IMR-90 (cell line): ENCODE results near the gene CD300H. TPM values are rescaled to one million over a fixed set of nuclear protein-coding genes. Genes with fewer than 3 reads are reported as not detected.

Experiments used
- ATAC-seq: fragments of 200-7000 bp; cut with Tn5 transposase; 2 replicates; pipeline ENCODE4 v1.9.1; 2020; ENCODE audit warnings: low read depth, mild to moderate bottlenecking, moderate library complexity
- BruUV-seq: library from RNA; stranded (reverse); fragments of 400-500 nt; replicated peaks from 2 replicates; lab custom pipeline; 2021; lab: Mats Ljungman, UMichigan
- CTCF ChIA-PET: fragments of 300-600 bp; formaldehyde crosslinking; extraction: SDS; loops from one replicate; lab custom pipeline; 2021; ENCODE audit warnings: antibody characterized with exemption; lab: Yijun Ruan, JAX
- POLR2A ChIA-PET: fragments of 300-600 bp; sonication (Branson Sonifier 250); formaldehyde crosslinking; loops from one replicate; lab custom pipeline; 2022; ENCODE audit warnings: antibody characterized with exemption; ENCODE audit not compliant: unreplicated experiment; lab: Charles Lee
- DNase-seq: peaks from one replicate; pipeline ENCODE4 v3.0.0; 2013
- H2AFZ ChIP-seq: replicated peaks from 2 replicates; pipeline ENCODE3; 2013; ENCODE audit warnings: low read length, mild to moderate bottlenecking; ENCODE audit not compliant: poor library complexity
- H2AK5ac ChIP-seq: 2 replicates; pipeline ENCODE4 v1.6.1; 2013; ENCODE audit warnings: low read depth, low read length, inconsistent platforms
- H2AK9ac ChIP-seq: replicated peaks from 2 replicates; pipeline ENCODE3; 2013; ENCODE audit warnings: mild to moderate bottlenecking, low read depth, low read length, moderate library complexity; ENCODE audit not compliant: poor library complexity
- H2BK120ac ChIP-seq: 2 replicates; pipeline ENCODE4 v1.6.1; 2013; ENCODE audit warnings: low read depth, low read length, inconsistent platforms
- H2BK15ac ChIP-seq: 3 replicates; pipeline ENCODE4 v1.6.1; 2013; ENCODE audit warnings: low read depth, low read length, inconsistent platforms
- H2BK20ac ChIP-seq: 2 replicates; pipeline ENCODE4 v1.6.1; 2013; ENCODE audit warnings: low read depth, mild to moderate bottlenecking, inconsistent platforms, low read length, moderate library complexity
- H2BK5ac ChIP-seq: 2 replicates; pipeline ENCODE4 v1.6.1; 2013; ENCODE audit warnings: mild to moderate bottlenecking, low read depth, low read length, inconsistent platforms; ENCODE audit not compliant: poor library complexity, severe bottlenecking
- H3K14ac ChIP-seq: replicated peaks from 2 replicates; pipeline ENCODE4 v1.6.1; 2013; ENCODE audit warnings: low read depth, low read length, inconsistent platforms
- H3K18ac ChIP-seq: 2 replicates; pipeline ENCODE4 v1.6.1; 2013; ENCODE audit warnings: low read depth, low read length, control low read depth
- H3K23ac ChIP-seq: 2 replicates; pipeline ENCODE4 v1.6.1; 2013; ENCODE audit warnings: low read depth, low read length, inconsistent platforms
- H3K27ac ChIP-seq: 2 replicates; pipeline ENCODE4 v1.5.1; 2013; ENCODE audit warnings: mild to moderate bottlenecking, control low read depth, low read length; ENCODE audit not compliant: insufficient read depth
- H3K27me3 ChIP-seq: 2 replicates; pipeline ENCODE4 v1.6.1; 2013; ENCODE audit warnings: low read length; ENCODE audit not compliant: control insufficient read depth, insufficient read depth
- H3K36me3 ChIP-seq: 2 replicates; pipeline ENCODE4 v1.6.1; 2013; ENCODE audit warnings: low read length, mixed read lengths; ENCODE audit not compliant: control insufficient read depth, insufficient read depth
- H3K4ac ChIP-seq: 2 replicates; pipeline ENCODE4 v1.6.1; 2013; ENCODE audit warnings: low read depth, low read length, inconsistent platforms
- H3K4me1 ChIP-seq: 2 replicates; pipeline ENCODE4 v1.6.1; 2013; ENCODE audit warnings: low read length, mixed read lengths; ENCODE audit not compliant: control insufficient read depth, insufficient read depth
- H3K4me2 ChIP-seq: 2 replicates; pipeline ENCODE4 v1.6.1; 2013; ENCODE audit warnings: low read depth, mild to moderate bottlenecking, control low read depth, low read length, moderate library complexity
- H3K4me3 ChIP-seq: 2 replicates; pipeline ENCODE4 v1.5.1; 2013; ENCODE audit warnings: low read depth, mild to moderate bottlenecking, control low read depth, low read length, moderate library complexity; ENCODE audit not compliant: insufficient read depth
- H3K56ac ChIP-seq: 2 replicates; pipeline ENCODE4 v1.6.1; 2013; ENCODE audit warnings: low read length, inconsistent platforms; ENCODE audit not compliant: insufficient read depth; ENCODE audit errors: extremely low read depth
- H3K79me1 ChIP-seq, 2 experiments: 2 replicates each; pipeline ENCODE4 v1.6.1; 2013; ENCODE audit warnings: low read length in 2 of 2, inconsistent platforms in 1 of 2, low read depth in 1 of 2
- H3K9ac ChIP-seq: 2 replicates; pipeline ENCODE4 v1.6.1; 2013; ENCODE audit warnings: low read depth, low read length, control low read depth
- H3K9me1 ChIP-seq: 2 replicates; pipeline ENCODE4 v1.6.1; 2013; ENCODE audit warnings: low read length, inconsistent platforms; ENCODE audit not compliant: insufficient read depth
- H3K9me3 ChIP-seq: 2 replicates; pipeline ENCODE4 v1.6.1; 2013; ENCODE audit warnings: low read length; ENCODE audit not compliant: control insufficient read depth, insufficient read depth
- H4K20me1 ChIP-seq: 2 replicates; pipeline ENCODE4 v1.6.1; 2013; ENCODE audit warnings: low read length, inconsistent platforms; ENCODE audit not compliant: insufficient read depth
- H4K5ac ChIP-seq: 2 replicates; pipeline ENCODE4 v1.6.1; 2013; ENCODE audit warnings: mild to moderate bottlenecking, low read depth, low read length, control low read depth
- H4K8ac ChIP-seq, 2 experiments: 2 replicates each; pipeline ENCODE4 v1.6.1; 2013; ENCODE audit warnings: low read depth in 2 of 2, low read length in 2 of 2, control low read depth in 1 of 2, inconsistent platforms in 1 of 2
- H4K91ac ChIP-seq: 2 replicates; pipeline ENCODE4 v1.6.1; 2013; ENCODE audit warnings: low read depth, low read length, inconsistent platforms; ENCODE audit not compliant: insufficient read depth
- BHLHE40 ChIP-seq: fragments of 150-350 bp; IDR thresholded peaks from 2 replicates; pipeline ENCODE4 v1.6.1; 2016; ENCODE audit warnings: mild to moderate bottlenecking, low read depth, low read length
- CEBPB ChIP-seq: IDR thresholded peaks from 2 replicates; pipeline ENCODE4 v1.6.1; 2012; ENCODE audit warnings: low read depth, low read length, improper control_type of control experiment
- CHD1 ChIP-seq: IDR thresholded peaks from 2 replicates; pipeline ENCODE4 v1.6.1; 2012; ENCODE audit warnings: low read depth, low read length, improper control_type of control experiment
- CTCF ChIP-seq: conservative IDR thresholded peaks from 2 replicates; pipeline ENCODE4 v1.5.1; 2012; ENCODE audit warnings: mild to moderate bottlenecking, low read depth, low read length, improper control_type of control experiment
- ELK1 ChIP-seq: fragments of 150-350 bp; IDR thresholded peaks from 2 replicates; pipeline ENCODE4 v1.6.1; 2016; ENCODE audit warnings: low read depth, mild to moderate bottlenecking, low read length, moderate library complexity, borderline replicate concordance
- FOS ChIP-seq: fragments of 150-350 bp; IDR thresholded peaks from 2 replicates; pipeline ENCODE4 v1.6.1; 2016; ENCODE audit warnings: low read depth, low read length
- MAZ ChIP-seq: IDR thresholded peaks from 2 replicates; pipeline ENCODE4 v1.6.1; 2012; ENCODE audit warnings: low read depth, mild to moderate bottlenecking, low read length, improper control_type of control experiment, moderate library complexity, borderline replicate concordance
- NFE2L2 ChIP-seq: fragments of 150-350 bp; IDR thresholded peaks from 2 replicates; pipeline ENCODE4 v1.6.1; 2016; ENCODE audit warnings: low read depth, mild to moderate bottlenecking, low read length
- POLR2A ChIP-seq: IDR thresholded peaks from 2 replicates; pipeline ENCODE4 v1.6.1; 2012; ENCODE audit warnings: mild to moderate bottlenecking, low read depth, low read length
- RCOR1 ChIP-seq: IDR thresholded peaks from 2 replicates; pipeline ENCODE4 v1.6.1; 2012; ENCODE audit warnings: mild to moderate bottlenecking, low read length, improper control_type of control experiment; ENCODE audit not compliant: insufficient replicate concordance
- RFX5 ChIP-seq: IDR thresholded peaks from 2 replicates; pipeline ENCODE4 v1.8.0; 2012; ENCODE audit warnings: low read depth, mild to moderate bottlenecking, low read length, moderate library complexity
- WGBS, 2 experiments: methylation state at CpG; one replicate each; pipeline versions ENCODE4 v1.1.5 to v1.1.7; 2013; ENCODE audit warnings: missing lambda C conversion rate in 2 of 2; ENCODE audit not compliant: insufficient read length in 1 of 2; ENCODE audit errors: extremely low coverage in 2 of 2; 5-methylcytosine and 5-hydroxymethylcytosine counted together
- dilution Hi-C: fragments of 300-500 bp; cut with HindIII; formaldehyde crosslinking; loops from one replicate; pipeline ENCODE4 v1.14.3; 2018; ENCODE audit warnings: low sequenced_read_pairs; ENCODE audit not compliant: unreplicated experiment
- in situ Hi-C: fragments of 300-500 bp; cut with MboI; formaldehyde crosslinking; loops from 3 replicates; pipeline ENCODE4 v1.14.3; 2019; ENCODE audit warnings: low sequenced_read_pairs, inconsistent platforms, mixed read lengths
- intact Hi-C: fragments of 100-400 bp; cut with micrococcal nuclease; formaldehyde crosslinking; loops from 2 replicates; pipeline ENCODE4 v1.10.0; 2022
- polyA plus RNA-seq, 3 experiments: library from polyadenylated mRNA; depleted of rRNA; stranded (reverse); fragments of >200 nt; gene quantifications; 2 replicates each; pipeline ENCODE4 v1.2.3, GENCODE V29; 2012; ENCODE audit warnings: low replicate concordance in 1 of 3
- total RNA-seq: library from RNA; depleted of rRNA; stranded (reverse); fragments of >200 nt; gene quantifications from 2 replicates; pipeline ENCODE4 v1.2.3, GENCODE V29; 2012

CD300H gene
- total and polyA plus RNA-seq, 2 of the 4 experiments (the other 2 are of a cell fraction), result not detected

GRCh38 chr17:74543891-74544760, 23.2 kb downstream of the CD300H start:
- Histone ChIP-seq H4K8ac (no peak overlapping the region), H2AFZ (no peak overlapping the region), H3K36me3 (no peaks in the 10 kb centered on the region), H2BK20ac (no peak overlapping the region), H3K27ac (no peak overlapping the region), H3K9me3 (peaks cover 49% of the 10 kb centered on the region), H2BK120ac (no peak overlapping the region), H2AK9ac (no peak overlapping the region), H2BK15ac (no peak overlapping the region), H3K27me3 (no peaks in the 10 kb centered on the region), H2BK5ac (no peak overlapping the region), H3K79me1 (no peaks in the 10 kb centered on the region), H3K4me3 (no peak overlapping the region), H3K56ac (no peak overlapping the region), H2AK5ac (no peak overlapping the region), H3K9ac (no peak overlapping the region), H3K14ac (no peak overlapping the region), H4K20me1 (no peaks in the 10 kb centered on the region), H3K18ac (no peak overlapping the region), H3K23ac (no peak overlapping the region), H3K9me1 (no peaks in the 10 kb centered on the region), H3K4me2 (no peak overlapping the region), H4K91ac (no peak overlapping the region), H3K4me1 (no peaks in the 10 kb centered on the region), H4K5ac (no peak overlapping the region), H3K4ac (no peak overlapping the region)
- TF ChIP-seq ELK1, result no peak
- no peak for TF ChIP-seq FOS
- TF ChIP-seq RFX5, result no peak
- TF ChIP-seq CEBPB, result no peak
- no peak for TF ChIP-seq POLR2A
- TF ChIP-seq NFE2L2, result no peak
- TF ChIP-seq RCOR1, result no peak
- TF ChIP-seq CHD1, result no peak
- TF ChIP-seq BHLHE40, result no peak
- TF ChIP-seq MAZ, result no peak
- TF ChIP-seq CTCF, result no peak
- intact Hi-C loops, result no loop called here
- DNase-seq, result no peak
- CTCF ChIA-PET, result no interaction called here
- in situ Hi-C loops, result no loop called here
- POLR2A ChIA-PET, result no interaction called here
- dilution Hi-C loops, result no loop called here
- no TSS peak for BruUV-seq
- ATAC-seq, result no peak
- 70% methylated on average over 8 of the region's 18 CpGs; no CpG with 5 or more reads in 1 of the 2 experiments for WGBS, 2 experiments
